ENCODE data around the gene DIAPH1. TPM values are rescaled to one million over a fixed set of nuclear protein-coding genes. Genes with fewer than 3 reads are reported as not detected.

Gene DIAPH1
- total RNA-seq, 1 donor from 2014 or later = 43.0 TPM

- Mint-ChIP-seq H3K27ac (no peak overlapping the region), H3K4me3 (no peak overlapping the region), H3K4me1 (peaks cover 4% of the 10 kb centered on the region), H3K27me3 (ENCODE audit: low read depth) (no peaks in the 10 kb centered on the region), H3K9me3 (no peaks in the 10 kb centered on the region), H3K36me3 (peaks cover 16% of the 10 kb centered on the region)
- DNase-seq (ENCODE audit: low spot score in 2 of 2, unreplicated experiment in 2 of 2) = no peak
- no peak for TF ChIP-seq CTCF (IDR thresholded peaks at IDR 0.05; ENCODE audit: unreplicated experiment)
Observed at GRCh38 chr5:141646026-141646425, 27.2 kb upstream of the DIAPH1 start.

- Mint-ChIP-seq H3K9me3 (no peaks in the 10 kb centered on the region), H3K36me3 (peaks cover 12% of the 10 kb centered on the region), H3K27me3 (ENCODE audit: low read depth) (peaks cover 8% of the 10 kb centered on the region), H3K27ac (no peak overlapping the region), H3K4me1 (peaks cover 2% of the 10 kb centered on the region), H3K4me3 (no peak overlapping the region)
- TF ChIP-seq CTCF (IDR thresholded peaks at IDR 0.05; ENCODE audit: unreplicated experiment) = no peak
- no peak for DNase-seq (ENCODE audit: low spot score in 2 of 2, unreplicated experiment in 2 of 2)
Observed at GRCh38 chr5:141641634-141642267, 23.0 kb upstream of the DIAPH1 start.

- H3K27ac Mint-ChIP-seq = no peak overlapping the region
- no peak for TF ChIP-seq CTCF (IDR thresholded peaks at IDR 0.05; ENCODE audit: unreplicated experiment)
- peaks cover 8% of the 10 kb centered on the region for H3K27me3 Mint-ChIP-seq (ENCODE audit: low read depth)
- peaks cover 6% of the 10 kb centered on the region for H3K36me3 Mint-ChIP-seq
- DNase-seq (ENCODE audit: low spot score in 2 of 2, unreplicated experiment in 2 of 2) = no peak
- peaks cover 9% of the 10 kb centered on the region for H3K4me1 Mint-ChIP-seq
- H3K4me3 Mint-ChIP-seq = no peak overlapping the region
- H3K9me3 Mint-ChIP-seq = no peaks in the 10 kb centered on the region
Observed at GRCh38 chr5:141640698-141641097, 21.9 kb upstream of the DIAPH1 start.

- peaks cover 8% of the 10 kb centered on the region for H3K27me3 Mint-ChIP-seq (ENCODE audit: low read depth)
- peaks cover 3% of the 10 kb centered on the region for H3K36me3 Mint-ChIP-seq
- no peaks in the 10 kb centered on the region for H3K9me3 Mint-ChIP-seq
- no peak for TF ChIP-seq CTCF (IDR thresholded peaks at IDR 0.05; ENCODE audit: unreplicated experiment)
- H3K4me1 Mint-ChIP-seq = peaks cover 15% of the 10 kb centered on the region
- no peak overlapping the region for H3K27ac Mint-ChIP-seq
- no peak overlapping the region for H3K4me3 Mint-ChIP-seq
- DNase-seq (ENCODE audit: low spot score in 2 of 2, unreplicated experiment in 2 of 2) = no peak
Observed at GRCh38 chr5:141640051-141640415, 21.2 kb upstream of the DIAPH1 start.

GRCh38 chr5:141639357-141640050 lies 20.7 kb upstream of the DIAPH1 start:
- no peak overlapping the region for H3K4me3 Mint-ChIP-seq
- no peak for DNase-seq (ENCODE audit: low spot score in 2 of 2, unreplicated experiment in 2 of 2)
- TF ChIP-seq CTCF (IDR thresholded peaks at IDR 0.05; ENCODE audit: unreplicated experiment) = no peak

More at GRCh38 chr5:141639357-141640050, 20.7 kb upstream of the DIAPH1 start:
- Mint-ChIP-seq H3K27ac (no peak overlapping the region), H3K9me3 (no peaks in the 10 kb centered on the region), H3K36me3 (no peaks in the 10 kb centered on the region), H3K4me1 (peaks cover 20% of the 10 kb centered on the region), H3K27me3 (ENCODE audit: low read depth) (peaks cover 8% of the 10 kb centered on the region)

Measured in mesothelial cell of epicardium (in vitro differentiated cells).